GM18951 (cell line): ENCODE measurements around the gene KLHL26.

Experiments used
- POLR2A ChIP-seq: IDR thresholded peaks from 4 replicates; pipeline ENCODE4 v1.6.1; 2011; ENCODE audit warnings: mild to moderate bottlenecking; ENCODE audit not compliant: insufficient read length, insufficient read depth; ENCODE audit errors: extremely low read depth
- in situ Hi-C: fragments of 300-500 bp; cut with MboI; formaldehyde crosslinking; loops from one replicate; pipeline ENCODE4 v1.12.0; 2022; ENCODE audit warnings: low sequenced_read_pairs, mixed read lengths, inconsistent platforms; ENCODE audit not compliant: unreplicated experiment

KLHL26 gene

DNA sequence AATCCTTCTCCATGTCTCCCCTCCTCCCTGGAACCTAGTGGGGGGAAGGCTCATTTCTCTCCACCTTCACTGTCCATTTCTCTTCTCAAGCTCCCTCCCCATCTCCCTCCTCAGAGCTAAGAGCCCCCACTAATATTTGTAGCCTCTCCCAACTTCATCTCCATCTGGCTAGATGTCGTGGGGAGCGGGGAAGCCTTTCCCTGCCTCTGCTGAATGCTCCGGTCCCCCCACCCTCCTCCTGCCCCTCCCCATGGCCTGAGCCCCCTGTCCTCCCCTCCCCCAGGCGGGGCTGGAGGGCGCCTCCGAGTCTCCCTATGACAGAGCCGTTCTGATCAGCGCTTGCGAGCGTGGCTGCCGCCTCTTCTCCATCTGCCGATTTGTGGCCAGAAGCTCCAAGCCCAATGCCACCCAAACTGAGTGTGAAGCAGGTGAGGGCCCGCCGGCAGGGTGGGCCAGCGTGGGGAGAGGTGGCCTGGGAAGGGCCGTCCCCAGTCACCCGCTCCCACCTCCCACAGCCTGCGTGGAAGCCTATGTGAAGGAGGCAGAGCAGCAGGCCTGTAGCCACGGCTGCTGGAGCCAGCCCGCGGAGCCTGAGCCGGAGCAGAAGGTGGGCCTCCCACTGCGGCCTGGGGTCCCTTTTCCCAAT is 23.1 kb upstream of the KLHL26 start:
- in situ Hi-C loops = no loop called here

DNA sequence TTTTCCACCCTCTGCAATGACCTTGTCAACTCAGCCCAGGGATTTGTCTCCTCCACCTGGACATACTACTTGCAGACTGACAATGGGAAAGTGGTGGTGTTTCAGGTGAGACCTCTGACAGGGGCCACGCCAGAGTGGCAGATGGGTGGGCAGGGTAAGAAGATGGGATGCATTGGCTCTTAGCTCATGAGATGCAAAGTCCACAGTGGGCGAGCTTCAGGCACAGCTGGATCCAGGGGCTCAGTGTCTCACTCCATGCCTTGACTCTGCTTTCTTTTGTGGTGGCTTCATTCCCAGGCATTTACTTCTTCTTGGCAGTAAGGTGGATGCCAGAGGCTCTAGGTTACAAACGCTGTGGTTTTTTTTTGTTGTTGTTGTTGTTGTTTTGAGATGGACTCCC is 20.8 kb upstream of the KLHL26 start:
- TF ChIP-seq POLR2A = no peak
- in situ Hi-C loops = no loop called here

More for the DNA sequence above, 23.1 kb upstream of the KLHL26 start:
- TF ChIP-seq POLR2A = no peak

DNA sequence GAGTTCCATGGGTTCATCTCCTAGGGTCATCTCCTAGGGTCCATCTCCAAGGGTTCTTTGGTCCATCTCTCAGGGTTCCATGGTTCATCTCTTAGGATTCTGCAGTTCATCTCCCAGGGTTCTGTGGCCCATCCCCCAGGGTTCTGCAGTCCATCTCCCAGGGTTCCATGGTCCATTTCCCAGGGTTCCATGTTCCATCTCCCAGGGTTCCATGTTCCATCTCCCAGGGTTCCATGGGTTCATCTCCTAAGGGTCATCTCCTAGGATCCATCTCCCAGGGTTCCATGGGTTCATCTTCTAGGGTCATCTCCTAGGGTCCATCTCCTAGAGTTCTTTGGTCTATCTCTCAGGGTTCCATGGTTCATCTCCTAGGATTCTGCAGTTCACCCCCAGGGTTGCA is 19.3 kb upstream of the KLHL26 start:
- in situ Hi-C loops = no loop called here
- TF ChIP-seq POLR2A = no peak

DNA sequence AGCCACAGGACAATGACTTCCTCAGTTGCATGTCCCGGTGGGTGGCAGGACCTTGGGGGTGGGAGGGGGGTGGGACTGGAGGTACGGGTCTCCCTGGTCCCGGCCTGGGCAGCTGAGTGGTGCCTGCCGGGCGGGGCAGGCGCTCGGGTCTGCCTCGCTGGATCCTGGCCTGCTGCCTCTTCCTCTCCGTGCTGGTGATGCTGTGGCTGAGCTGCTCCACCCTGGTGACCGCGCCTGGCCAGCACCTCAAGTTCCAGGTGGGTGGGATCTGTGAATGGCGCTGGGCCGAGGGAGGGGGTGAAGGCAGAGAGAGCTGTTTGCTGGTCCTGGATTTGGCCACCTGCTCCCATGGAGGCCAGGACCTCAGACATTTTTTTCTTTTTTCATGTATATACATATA is 18.6 kb upstream of the KLHL26 start:
- in situ Hi-C loops = no loop called here
- TF ChIP-seq POLR2A = no peak

DNA sequence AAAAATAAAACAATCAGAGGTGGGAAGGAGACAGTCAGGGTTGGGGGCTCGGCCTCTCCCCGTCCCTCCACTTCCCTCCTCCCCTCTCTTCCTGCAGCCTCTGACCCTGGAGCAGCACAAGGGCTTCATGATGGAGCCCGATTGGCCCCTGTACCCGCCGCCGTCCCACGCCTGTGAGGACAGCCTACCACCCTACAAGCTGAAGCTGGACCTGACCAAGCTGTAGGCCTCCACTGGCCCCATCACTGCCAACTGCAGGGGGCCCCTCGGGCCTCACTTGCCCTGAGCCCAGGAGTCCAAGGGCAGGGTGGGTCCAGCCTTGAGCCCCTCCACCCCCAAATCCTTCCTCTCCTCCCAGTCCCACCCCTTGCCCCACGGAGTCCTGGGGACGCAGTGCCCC is 16.5 kb upstream of the KLHL26 start:
- TF ChIP-seq POLR2A = no peak
- in situ Hi-C loops = no loop called here

DNA sequence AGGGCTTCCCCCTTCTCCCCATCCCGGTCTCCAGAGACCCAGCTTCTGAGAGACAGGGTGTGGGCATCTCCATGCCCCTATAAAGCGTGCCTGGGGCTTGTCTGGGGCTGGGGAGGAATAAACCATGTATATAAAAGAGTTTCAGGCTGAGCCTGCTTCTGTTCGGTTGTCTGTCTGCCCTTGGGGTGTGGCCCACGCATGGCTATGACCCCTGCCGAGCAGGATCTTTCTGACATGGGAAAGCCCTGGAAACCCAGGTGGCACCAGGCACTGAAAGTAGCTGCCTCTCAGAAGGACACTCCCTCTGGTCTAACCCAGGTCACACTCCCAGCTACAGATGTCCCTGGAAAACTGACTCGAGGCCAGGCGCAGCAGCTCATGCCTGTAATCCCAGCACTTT is 15.9 kb upstream of the KLHL26 start:
- no peak for TF ChIP-seq POLR2A
- in situ Hi-C loops = no loop called here

DNA sequence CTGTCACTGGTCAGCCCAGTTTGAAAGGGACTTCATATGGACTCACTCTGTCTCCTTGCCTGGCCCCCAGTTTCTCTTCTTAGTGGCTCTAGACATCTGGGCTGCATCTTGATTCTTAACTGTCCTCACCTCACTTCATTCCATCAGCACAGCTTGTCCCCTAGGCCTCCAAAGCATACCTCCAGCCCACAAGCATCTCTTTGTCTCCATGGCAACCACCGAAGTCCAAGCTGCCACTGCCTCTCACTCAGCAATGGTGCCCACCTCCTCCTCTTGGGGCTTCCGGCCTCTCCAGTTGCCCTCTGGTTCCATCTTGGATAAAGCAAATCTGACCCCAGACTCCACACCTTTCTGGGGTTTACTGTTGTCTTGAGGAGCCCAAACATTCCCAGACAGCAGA is 9.9 kb upstream of the KLHL26 start:
- in situ Hi-C loops = no loop called here
- no peak for TF ChIP-seq POLR2A

DNA sequence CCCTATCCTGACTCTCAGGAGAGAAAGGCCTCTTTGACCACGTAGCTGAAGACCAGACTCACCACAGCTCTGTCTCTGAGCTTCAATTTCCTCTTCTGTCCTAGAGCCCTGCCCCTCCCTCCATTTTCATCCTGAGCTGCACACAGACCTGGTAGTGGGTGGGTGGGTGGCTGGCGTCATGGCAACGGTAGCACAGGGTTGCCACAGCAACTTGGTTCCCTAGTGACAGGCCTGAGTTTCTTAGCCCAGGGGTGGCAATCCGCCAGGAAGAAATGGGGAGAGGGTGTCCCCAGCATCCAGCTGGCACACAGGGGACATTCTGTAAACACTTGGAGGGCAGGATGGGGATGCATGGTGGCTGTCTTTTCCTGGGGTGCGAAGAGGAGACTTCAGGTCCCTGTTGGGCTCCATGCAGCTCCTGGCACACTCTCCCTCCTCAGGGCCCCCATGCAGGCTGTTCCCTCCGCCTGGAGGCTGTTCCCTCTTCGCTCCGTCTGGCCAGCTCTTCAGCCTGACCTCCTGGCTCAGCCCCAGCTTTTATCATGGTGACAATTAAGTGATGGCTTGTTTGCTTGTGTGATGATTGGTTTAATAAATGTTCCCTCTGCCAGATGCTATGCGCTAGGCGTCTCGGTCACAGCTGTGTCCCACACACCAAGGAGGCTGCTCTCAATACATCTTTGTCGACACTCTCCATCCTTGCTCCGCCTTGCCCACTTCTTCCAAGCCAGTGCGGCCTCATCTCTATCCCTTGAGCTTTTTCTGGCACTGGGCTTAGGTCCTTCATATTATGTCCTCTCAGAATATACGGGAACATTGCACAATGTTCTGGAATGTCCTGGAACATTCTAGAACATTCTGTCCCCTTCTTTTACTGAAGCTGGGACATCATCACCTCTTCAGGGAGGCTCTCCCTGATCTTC is 7.4 kb upstream of the KLHL26 start:
- TF ChIP-seq POLR2A = no peak
- in situ Hi-C loops = no loop called here

DNA sequence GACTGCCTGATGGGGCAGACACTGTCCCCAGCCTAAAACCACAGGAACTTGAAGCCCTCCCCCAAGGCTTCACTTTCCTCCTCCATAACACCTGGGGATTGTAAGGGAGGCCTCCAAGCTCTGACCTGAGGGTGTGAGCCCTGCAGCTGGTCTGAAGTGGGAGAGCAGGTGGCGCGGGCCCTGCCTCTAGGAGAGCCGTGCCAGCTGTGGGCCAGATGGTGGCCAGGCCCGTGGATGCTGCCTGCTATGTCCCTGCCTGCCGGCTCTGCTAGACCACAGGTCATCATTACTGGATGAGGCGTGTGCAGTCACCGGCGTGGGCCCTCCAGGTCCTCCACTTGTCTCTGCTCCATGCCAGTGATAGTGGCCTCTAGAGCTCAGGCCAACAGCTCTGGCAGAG is 3.5 kb upstream of the KLHL26 start:
- TF ChIP-seq POLR2A = no peak
- in situ Hi-C loops = no loop called here

DNA sequence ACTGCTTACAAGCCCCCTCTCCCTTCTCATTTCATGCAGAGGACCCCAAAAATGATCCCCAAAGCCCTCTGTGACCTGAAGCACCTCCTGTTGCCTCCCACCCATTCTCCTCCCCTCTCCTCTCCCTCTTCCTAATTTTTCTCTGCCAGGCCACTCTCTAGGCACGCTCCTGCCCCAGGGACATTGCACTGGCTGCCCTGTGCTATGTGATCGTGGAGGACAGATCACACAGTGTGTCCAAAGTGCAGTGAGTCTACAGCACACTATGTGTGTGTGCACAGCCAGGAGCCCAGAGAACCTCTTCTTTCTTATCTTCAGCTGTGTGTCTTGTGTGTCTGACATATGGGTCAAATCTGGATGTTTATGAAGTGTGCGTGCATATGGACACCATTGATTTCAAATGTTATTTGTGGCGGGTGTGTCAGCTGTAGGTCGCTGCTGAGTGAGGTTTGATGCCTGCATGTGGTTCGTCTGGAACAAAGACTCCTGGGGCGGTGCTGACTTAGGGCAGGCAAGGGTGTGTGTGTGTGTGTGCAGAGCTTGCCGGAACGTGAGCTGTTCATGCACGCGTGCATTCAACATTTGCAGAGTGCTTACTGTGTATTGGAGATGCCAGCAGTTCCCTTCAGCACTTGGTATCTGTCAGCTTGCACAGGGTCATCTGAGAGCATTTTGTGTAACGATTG is 2.1 kb upstream of the KLHL26 start:
- in situ Hi-C loops = no loop called here
- no peak for TF ChIP-seq POLR2A

DNA sequence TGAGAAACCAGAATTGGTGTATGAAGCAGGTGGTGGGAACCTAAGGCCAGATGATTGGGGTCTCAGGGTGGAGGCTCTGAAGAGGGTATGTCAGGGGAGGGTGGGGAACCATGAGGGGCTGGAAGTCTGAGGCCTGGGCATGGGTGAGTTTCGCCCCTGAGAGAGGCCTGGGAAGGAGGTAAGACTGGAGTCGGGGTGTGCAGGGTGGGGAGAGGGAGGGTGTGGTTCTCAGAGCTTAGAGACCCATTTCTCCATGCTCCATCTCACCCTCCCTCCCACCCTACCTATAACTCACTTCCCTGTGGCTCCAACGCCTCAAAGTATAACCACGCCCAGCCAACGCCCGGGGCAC is 1.0 kb upstream of the KLHL26 start:
- no peak for TF ChIP-seq POLR2A
- in situ Hi-C loops = no loop called here

DNA sequence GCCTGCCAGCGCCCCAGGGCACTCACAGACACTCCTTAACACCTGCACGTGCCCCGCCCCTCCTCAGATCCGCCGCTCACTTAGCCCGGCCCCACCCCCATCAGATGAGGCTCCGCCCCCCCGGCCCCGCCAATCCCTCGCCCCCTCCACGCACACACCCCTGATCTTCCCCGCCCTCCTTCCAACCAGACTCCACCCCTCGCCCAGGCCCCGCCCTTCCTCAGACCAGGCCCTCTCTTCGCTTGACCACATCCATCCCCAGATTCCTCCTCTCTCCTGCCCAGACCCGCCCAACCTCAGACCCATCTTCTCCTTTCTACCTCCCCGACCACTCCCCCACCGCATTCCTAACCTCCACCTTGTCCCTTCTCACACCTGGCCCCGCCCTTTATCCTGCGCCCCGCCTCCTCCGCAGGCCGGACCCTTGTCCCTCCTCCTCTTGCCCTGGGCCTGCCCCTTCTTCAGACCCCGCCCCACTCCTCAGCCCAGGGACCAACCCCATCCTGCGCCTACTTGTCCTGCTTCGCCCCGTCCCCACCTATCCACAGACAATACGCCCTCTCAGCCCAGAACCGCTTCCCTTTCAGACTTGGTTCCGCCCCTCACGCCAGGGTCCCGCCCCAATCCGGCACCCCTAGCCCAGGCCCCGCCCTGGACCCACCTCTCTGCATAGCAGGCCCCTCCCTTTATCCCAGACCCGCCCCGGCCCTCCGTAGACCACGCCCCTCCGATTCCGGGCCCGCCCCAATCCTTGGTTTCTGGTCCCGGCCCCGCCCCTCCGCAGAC is 452 bp upstream of the KLHL26 start:
- in situ Hi-C loops = no loop called here
- TF ChIP-seq POLR2A = no peak
